GM04503 (cell line): ENCODE measurements around the gene PTPRG.

Experiments used
- DNase-seq: peaks from one replicate; pipeline ENCODE4 v3.0.0-alpha.2; 2012; ENCODE audit warnings: low read depth

PTPRG gene

GRCh38 chr3:61562721-61563312 lies 1.4 kb downstream of the PTPRG start:
- DNase-seq, result no peak

- DNase-seq, result no peak
Measured at GRCh38 chr3:61563313-61564271, 2.2 kb downstream of the PTPRG start.

GRCh38 chr3:61564395-61565059 lies 3.2 kb downstream of the PTPRG start:
- no peak for DNase-seq

GRCh38 chr3:61565569-61565968 lies 4.2 kb downstream of the PTPRG start:
- DNase-seq, result no peak

GRCh38 chr3:61568127-61568526 lies 6.8 kb downstream of the PTPRG start:
- DNase-seq, result no peak

GRCh38 chr3:61569856-61570580 lies 8.6 kb downstream of the PTPRG start:
- no peak for DNase-seq

GRCh38 chr3:61570813-61571212 lies 9.4 kb downstream of the PTPRG start:
- no peak for DNase-seq

- peak; percentile 80 for DNase-seq
Measured at GRCh38 chr3:61571516-61572336, 10.4 kb downstream of the PTPRG start.

- no peak for DNase-seq
Measured at GRCh38 chr3:61572879-61573278, 11.5 kb downstream of the PTPRG start.

- no peak for DNase-seq
Measured at GRCh38 chr3:61573441-61573840, 12.1 kb downstream of the PTPRG start.

GRCh38 chr3:61574854-61575253 lies 13.5 kb downstream of the PTPRG start:
- DNase-seq, result peak; percentile 100

- DNase-seq, result no peak
Measured at GRCh38 chr3:61575893-61576292, 14.5 kb downstream of the PTPRG start.

- no peak for DNase-seq
Measured at GRCh38 chr3:61577760-61578159, 16.4 kb downstream of the PTPRG start.

- no peak for DNase-seq
Measured at GRCh38 chr3:61578667-61579367, 17.4 kb downstream of the PTPRG start.

- DNase-seq, result no peak
Measured at GRCh38 chr3:61579685-61580084, 18.3 kb downstream of the PTPRG start.

GRCh38 chr3:61580982-61581643 lies 19.7 kb downstream of the PTPRG start:
- no peak for DNase-seq

GRCh38 chr3:61582287-61582686 lies 20.9 kb downstream of the PTPRG start:
- no peak for DNase-seq

- DNase-seq, result no peak
Measured at GRCh38 chr3:61582846-61583245, 21.5 kb downstream of the PTPRG start.

GRCh38 chr3:61583890-61584875 lies 22.8 kb downstream of the PTPRG start:
- DNase-seq, result no peak
